Measurements from ENCODE around the gene SLC39A8.

- TF ChIP-seq EZH2phosphoT487 (IDR thresholded peaks at IDR 0.05; ENCODE audit: borderline replicate concordance, low read length) = no peak
- no peak for TF ChIP-seq CTCF (IDR thresholded peaks at IDR 0.05; ENCODE audit: low read depth, low read length, poor library complexity, severe bottlenecking)
These were observed 59.5 kb downstream of the SLC39A8 start for GRCh38 chr4:102285831-102286230.

Data from DOHH2 (cell line).